IMR-90 (cell line): ENCODE data around the gene PINK1. TPM values are rescaled to one million over a fixed set of nuclear protein-coding genes. Genes with fewer than 3 reads are reported as not detected.

ENCODE experiments used
- ATAC-seq: fragments of 200-7000 bp; cut with Tn5 transposase; 2 replicates; pipeline ENCODE4 v1.9.1; 2020; ENCODE audit warnings: low read depth, mild to moderate bottlenecking, moderate library complexity
- BruUV-seq: library from RNA; stranded (reverse); fragments of 400-500 nt; replicated peaks from 2 replicates; lab custom pipeline; 2021; lab: Mats Ljungman, UMichigan
- CTCF ChIA-PET: fragments of 300-600 bp; formaldehyde crosslinking; extraction: SDS; loops from one replicate; lab custom pipeline; 2021; ENCODE audit warnings: antibody characterized with exemption; lab: Yijun Ruan, JAX
- POLR2A ChIA-PET: fragments of 300-600 bp; sonication (Branson Sonifier 250); formaldehyde crosslinking; loops from one replicate; lab custom pipeline; 2022; ENCODE audit warnings: antibody characterized with exemption; ENCODE audit not compliant: unreplicated experiment; lab: Charles Lee
- DNase-seq: peaks from one replicate; pipeline ENCODE4 v3.0.0; 2013
- H2AFZ ChIP-seq: replicated peaks from 2 replicates; pipeline ENCODE3; 2013; ENCODE audit warnings: low read length, mild to moderate bottlenecking; ENCODE audit not compliant: poor library complexity
- H2AK5ac ChIP-seq: 2 replicates; pipeline ENCODE4 v1.6.1; 2013; ENCODE audit warnings: low read depth, low read length, inconsistent platforms
- H2AK9ac ChIP-seq: replicated peaks from 2 replicates; pipeline ENCODE3; 2013; ENCODE audit warnings: mild to moderate bottlenecking, low read depth, low read length, moderate library complexity; ENCODE audit not compliant: poor library complexity
- H2BK120ac ChIP-seq: 2 replicates; pipeline ENCODE4 v1.6.1; 2013; ENCODE audit warnings: low read depth, low read length, inconsistent platforms
- H2BK15ac ChIP-seq: 3 replicates; pipeline ENCODE4 v1.6.1; 2013; ENCODE audit warnings: low read depth, low read length, inconsistent platforms
- H2BK20ac ChIP-seq: 2 replicates; pipeline ENCODE4 v1.6.1; 2013; ENCODE audit warnings: low read depth, mild to moderate bottlenecking, inconsistent platforms, low read length, moderate library complexity
- H2BK5ac ChIP-seq: 2 replicates; pipeline ENCODE4 v1.6.1; 2013; ENCODE audit warnings: mild to moderate bottlenecking, low read depth, low read length, inconsistent platforms; ENCODE audit not compliant: poor library complexity, severe bottlenecking
- H3K14ac ChIP-seq: replicated peaks from 2 replicates; pipeline ENCODE4 v1.6.1; 2013; ENCODE audit warnings: low read depth, low read length, inconsistent platforms
- H3K18ac ChIP-seq: 2 replicates; pipeline ENCODE4 v1.6.1; 2013; ENCODE audit warnings: low read depth, low read length, control low read depth
- H3K23ac ChIP-seq: 2 replicates; pipeline ENCODE4 v1.6.1; 2013; ENCODE audit warnings: low read depth, low read length, inconsistent platforms
- H3K27ac ChIP-seq: 2 replicates; pipeline ENCODE4 v1.5.1; 2013; ENCODE audit warnings: mild to moderate bottlenecking, control low read depth, low read length; ENCODE audit not compliant: insufficient read depth
- H3K27me3 ChIP-seq: 2 replicates; pipeline ENCODE4 v1.6.1; 2013; ENCODE audit warnings: low read length; ENCODE audit not compliant: control insufficient read depth, insufficient read depth
- H3K36me3 ChIP-seq: 2 replicates; pipeline ENCODE4 v1.6.1; 2013; ENCODE audit warnings: low read length, mixed read lengths; ENCODE audit not compliant: control insufficient read depth, insufficient read depth
- H3K4ac ChIP-seq: 2 replicates; pipeline ENCODE4 v1.6.1; 2013; ENCODE audit warnings: low read depth, low read length, inconsistent platforms
- H3K4me1 ChIP-seq: 2 replicates; pipeline ENCODE4 v1.6.1; 2013; ENCODE audit warnings: low read length, mixed read lengths; ENCODE audit not compliant: control insufficient read depth, insufficient read depth
- H3K4me2 ChIP-seq: 2 replicates; pipeline ENCODE4 v1.6.1; 2013; ENCODE audit warnings: low read depth, mild to moderate bottlenecking, control low read depth, low read length, moderate library complexity
- H3K4me3 ChIP-seq: 2 replicates; pipeline ENCODE4 v1.5.1; 2013; ENCODE audit warnings: low read depth, mild to moderate bottlenecking, control low read depth, low read length, moderate library complexity; ENCODE audit not compliant: insufficient read depth
- H3K56ac ChIP-seq: 2 replicates; pipeline ENCODE4 v1.6.1; 2013; ENCODE audit warnings: low read length, inconsistent platforms; ENCODE audit not compliant: insufficient read depth; ENCODE audit errors: extremely low read depth
- H3K79me1 ChIP-seq, 2 experiments: 2 replicates each; pipeline ENCODE4 v1.6.1; 2013; ENCODE audit warnings: low read length in 2 of 2, inconsistent platforms in 1 of 2, low read depth in 1 of 2
- H3K9ac ChIP-seq: 2 replicates; pipeline ENCODE4 v1.6.1; 2013; ENCODE audit warnings: low read depth, low read length, control low read depth
- H3K9me1 ChIP-seq: 2 replicates; pipeline ENCODE4 v1.6.1; 2013; ENCODE audit warnings: low read length, inconsistent platforms; ENCODE audit not compliant: insufficient read depth
- H3K9me3 ChIP-seq: 2 replicates; pipeline ENCODE4 v1.6.1; 2013; ENCODE audit warnings: low read length; ENCODE audit not compliant: control insufficient read depth, insufficient read depth
- H4K20me1 ChIP-seq: 2 replicates; pipeline ENCODE4 v1.6.1; 2013; ENCODE audit warnings: low read length, inconsistent platforms; ENCODE audit not compliant: insufficient read depth
- H4K5ac ChIP-seq: 2 replicates; pipeline ENCODE4 v1.6.1; 2013; ENCODE audit warnings: mild to moderate bottlenecking, low read depth, low read length, control low read depth
- H4K8ac ChIP-seq, 2 experiments: 2 replicates each; pipeline ENCODE4 v1.6.1; 2013; ENCODE audit warnings: low read depth in 2 of 2, low read length in 2 of 2, control low read depth in 1 of 2, inconsistent platforms in 1 of 2
- H4K91ac ChIP-seq: 2 replicates; pipeline ENCODE4 v1.6.1; 2013; ENCODE audit warnings: low read depth, low read length, inconsistent platforms; ENCODE audit not compliant: insufficient read depth
- BHLHE40 ChIP-seq: fragments of 150-350 bp; IDR thresholded peaks from 2 replicates; pipeline ENCODE4 v1.6.1; 2016; ENCODE audit warnings: mild to moderate bottlenecking, low read depth, low read length
- CHD1 ChIP-seq: IDR thresholded peaks from 2 replicates; pipeline ENCODE4 v1.6.1; 2012; ENCODE audit warnings: low read depth, low read length, improper control_type of control experiment
- FOS ChIP-seq: fragments of 150-350 bp; IDR thresholded peaks from 2 replicates; pipeline ENCODE4 v1.6.1; 2016; ENCODE audit warnings: low read depth, low read length
- MAFK ChIP-seq: IDR thresholded peaks from 2 replicates; pipeline ENCODE4 v1.6.1; 2012; ENCODE audit warnings: low read depth, low read length, improper control_type of control experiment
- MAZ ChIP-seq: IDR thresholded peaks from 2 replicates; pipeline ENCODE4 v1.6.1; 2012; ENCODE audit warnings: low read depth, mild to moderate bottlenecking, low read length, improper control_type of control experiment, moderate library complexity, borderline replicate concordance
- MXI1 ChIP-seq: IDR thresholded peaks from 2 replicates; pipeline ENCODE4 v1.6.1; 2012; ENCODE audit warnings: low read depth, mild to moderate bottlenecking, low read length, moderate library complexity, borderline replicate concordance
- POLR2A ChIP-seq: IDR thresholded peaks from 2 replicates; pipeline ENCODE4 v1.6.1; 2012; ENCODE audit warnings: mild to moderate bottlenecking, low read depth, low read length
- RAD21 ChIP-seq: IDR thresholded peaks from 2 replicates; pipeline ENCODE4 v1.6.1; 2012; ENCODE audit warnings: low read length, improper control_type of control experiment
- RCOR1 ChIP-seq: IDR thresholded peaks from 2 replicates; pipeline ENCODE4 v1.6.1; 2012; ENCODE audit warnings: mild to moderate bottlenecking, low read length, improper control_type of control experiment; ENCODE audit not compliant: insufficient replicate concordance
- RFX5 ChIP-seq: IDR thresholded peaks from 2 replicates; pipeline ENCODE4 v1.8.0; 2012; ENCODE audit warnings: low read depth, mild to moderate bottlenecking, low read length, moderate library complexity
- SMC3 ChIP-seq: fragments of 150-350 bp; IDR thresholded peaks from 2 replicates; pipeline ENCODE4 v1.6.1; 2016; ENCODE audit warnings: low read depth, mild to moderate bottlenecking, antibody characterized with exemption, low read length, moderate library complexity
- USF2 ChIP-seq: fragments of 150-350 bp; IDR thresholded peaks from 2 replicates; pipeline ENCODE4 v1.6.1; 2017; ENCODE audit warnings: mild to moderate bottlenecking, antibody characterized with exemption, low read length, low read depth
- WGBS, 2 experiments: methylation state at CpG; one replicate each; pipeline versions ENCODE4 v1.1.5 to v1.1.7; 2013; ENCODE audit warnings: missing lambda C conversion rate in 2 of 2; ENCODE audit not compliant: insufficient read length in 1 of 2; ENCODE audit errors: extremely low coverage in 2 of 2; 5-methylcytosine and 5-hydroxymethylcytosine counted together
- dilution Hi-C: fragments of 300-500 bp; cut with HindIII; formaldehyde crosslinking; loops from one replicate; pipeline ENCODE4 v1.14.3; 2018; ENCODE audit warnings: low sequenced_read_pairs; ENCODE audit not compliant: unreplicated experiment
- in situ Hi-C: fragments of 300-500 bp; cut with MboI; formaldehyde crosslinking; loops from 3 replicates; pipeline ENCODE4 v1.14.3; 2019; ENCODE audit warnings: low sequenced_read_pairs, inconsistent platforms, mixed read lengths
- intact Hi-C: fragments of 100-400 bp; cut with micrococcal nuclease; formaldehyde crosslinking; loops from 2 replicates; pipeline ENCODE4 v1.10.0; 2022
- polyA plus RNA-seq, 3 experiments: library from polyadenylated mRNA; depleted of rRNA; stranded (reverse); fragments of >200 nt; gene quantifications; 2 replicates each; pipeline ENCODE4 v1.2.3, GENCODE V29; 2012; ENCODE audit warnings: low replicate concordance in 1 of 3
- total RNA-seq: library from RNA; depleted of rRNA; stranded (reverse); fragments of >200 nt; gene quantifications from 2 replicates; pipeline ENCODE4 v1.2.3, GENCODE V29; 2012

PINK1 gene
- total and polyA plus RNA-seq, 2 of the 4 experiments (the other 2 are of a cell fraction): 52.9 to 55.2 TPM

GRCh38 chr1:20663969-20664715 lies 30.9 kb downstream of the PINK1 start:
- no peak overlapping the region for H2BK20ac ChIP-seq
- WGBS, 2 experiments: 72% methylated on average over 7 of the region's 12 CpGs; no CpG with 5 or more reads in 1 of the 2 experiments
- in situ Hi-C loops: no loop called here
- no peak overlapping the region for H2BK5ac ChIP-seq
- H3K9me3 ChIP-seq: no peaks in the 10 kb centered on the region
- no peak overlapping the region for H3K27ac ChIP-seq
- H2AFZ ChIP-seq: no peak overlapping the region
- H3K79me1 ChIP-seq: peaks cover 14 to 30% of the 10 kb centered on the region in 2 experiments
- H3K4me1 ChIP-seq: peaks cover 4% of the 10 kb centered on the region
- no peak overlapping the region for H3K18ac ChIP-seq
- H3K56ac ChIP-seq: no peak overlapping the region
- no peak overlapping the region for H3K4me2 ChIP-seq
- no peak overlapping the region for H3K4me3 ChIP-seq
- no peak overlapping the region for H3K4ac ChIP-seq
- H3K14ac ChIP-seq: no peak overlapping the region
- H4K5ac ChIP-seq: no peak overlapping the region
- no peak overlapping the region for H4K91ac ChIP-seq
- H3K23ac ChIP-seq: no peak overlapping the region
- no peak for TF ChIP-seq FOS
- TF ChIP-seq MAZ: no peak
- TF ChIP-seq MAFK: no peak
- TF ChIP-seq RFX5: no peak
- TF ChIP-seq POLR2A: no peak
- TF ChIP-seq USF2: no peak
- no peak for TF ChIP-seq RAD21
- no peak for TF ChIP-seq RCOR1
- TF ChIP-seq MXI1: no peak
- TF ChIP-seq CHD1: no peak
- no peak for TF ChIP-seq BHLHE40
- no peak for TF ChIP-seq SMC3
- BruUV-seq: no TSS peak
- dilution Hi-C loops: no loop called here
- H4K8ac ChIP-seq: no peak overlapping the region
- no peaks in the 10 kb centered on the region for H3K27me3 ChIP-seq
- POLR2A ChIA-PET: no interaction called here
- intact Hi-C loops: no loop called here
- H3K9ac ChIP-seq: no peak overlapping the region
- no peaks in the 10 kb centered on the region for H3K36me3 ChIP-seq
- no peak overlapping the region for H2AK9ac ChIP-seq
- H2BK15ac ChIP-seq: no peak overlapping the region
- no peak overlapping the region for H2BK120ac ChIP-seq
- DNase-seq: no peak
- CTCF ChIA-PET: no interaction called here
- no peak overlapping the region for H2AK5ac ChIP-seq
- peaks cover 9% of the 10 kb centered on the region for H3K9me1 ChIP-seq
- no peak for ATAC-seq
- H4K20me1 ChIP-seq: no peaks in the 10 kb centered on the region; the same call in 1 of the 2 replicates
